Esophagus squamous epithelium (tissue), 5 donors: ENCODE measurements around the gene PARD3B. TPM values are rescaled to one million over a fixed set of nuclear protein-coding genes. Genes with fewer than 3 reads are reported as not detected.

Source experiments
- DNase-seq: peaks from one replicate; lab custom pipeline; 2025; lab: John Stamatoyannopoulos, UW
- H3K27ac ChIP-seq, 4 donors: fragments of 200-600 bp; sonication (generic); one replicate each; pipeline ENCODE4 v1.5.1; 2016 to 2019; ENCODE audit warnings: mild to moderate bottlenecking in 1 of 4
- H3K27me3 ChIP-seq, 4 donors: fragments of 200-600 bp; sonication (generic); 1 replicate in 3 of 4; 2 replicates in 1 of 4; pipeline versions ENCODE4 v1.5.1 to v1.6.0; 2017 to 2021; ENCODE audit warnings: antibody characterized with exemption in 1 of 4
- H3K36me3 ChIP-seq, 3 donors: fragments of 200-600 bp; sonication (generic); one replicate each; pipeline ENCODE4 v1.5.1; 2016 to 2019
- H3K4me1 ChIP-seq, 3 donors: fragments of 200-600 bp; sonication (generic); one replicate each; pipeline ENCODE4 v1.5.1; 2017 to 2019
- H3K4me3 ChIP-seq, 4 donors: fragments of 200-600 bp; sonication (generic); 1 replicate in 3 of 4; 2 replicates in 1 of 4; pipeline ENCODE4 v1.5.1; 2016 to 2019; ENCODE audit warnings: mild to moderate bottlenecking in 2 of 4, moderate library complexity in 1 of 4
- H3K9me3 ChIP-seq, 3 donors: fragments of 200-600 bp; sonication (generic); one replicate each; pipeline ENCODE4 v1.5.1; 2016 to 2019
- POLR2A ChIP-seq, 4 donors: fragments of 450-650 bp; IDR thresholded peaks; one replicate each; pipeline ENCODE4 v1.6.1; 2017; ENCODE audit warnings: antibody characterized with exemption in 4 of 4, mild to moderate bottlenecking in 4 of 4, moderate library complexity in 3 of 4
- WGBS, 2 donors: methylation state at CpG; one replicate each; pipeline ENCODE4 v1.1.5; 2018; 5-methylcytosine and 5-hydroxymethylcytosine counted together
- intact Hi-C: fragments of 100-400 bp; cut with DNase I; formaldehyde crosslinking; loops from one replicate; pipeline ENCODE4 v1.15.0; 2022
- total RNA-seq, 4 donors: library from RNA; depleted of rRNA; stranded (reverse); fragments of >200 nt; gene quantifications; one replicate each; pipeline ENCODE4 v1.1.0, GENCODE V29; 2016
- TF ChIP-seq, protein P1 (sequence below), 6 experiments: fragments of 450-650 bp in 4 of 6; fragments of 200-600 bp in 2 of 6; sonication (generic) in 2 of 6; IDR thresholded peaks; one replicate each; pipeline ENCODE4 v1.5.1; 2016 to 2019; ENCODE audit warnings: antibody characterized with exemption in 6 of 6, mild to moderate bottlenecking in 4 of 6, moderate library complexity in 4 of 6
- donor health status: DM: yes; HTN: yes; CAD: no.

PARD3B gene
- total RNA-seq, 4 donors from 2014 or later, result 2.4 to 15.8 (median 4.3) TPM

DNA sequence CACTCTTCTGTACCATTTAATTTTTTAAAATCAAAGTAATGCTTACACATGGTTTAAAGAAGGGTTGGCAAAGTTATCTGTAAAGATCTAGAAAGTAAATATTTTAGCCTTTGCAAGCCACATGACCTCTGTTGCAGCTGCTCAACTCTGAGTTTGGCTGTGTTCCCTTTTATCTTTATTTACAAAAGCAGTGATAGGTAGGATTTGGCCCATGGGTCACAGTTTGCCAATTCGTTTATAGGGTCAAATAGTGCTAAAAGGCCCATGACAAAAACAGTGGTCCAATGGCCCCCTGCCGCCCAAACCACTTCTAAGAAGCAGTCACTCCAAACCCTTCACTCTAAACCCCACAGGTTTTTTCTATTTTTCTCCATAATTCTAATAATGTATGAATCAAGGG, 124.8 kb downstream of the PARD3B start:
- no peak for DNase-seq
- 65 to 68% methylated on average over 2 of the region's 2 CpGs for WGBS, 2 donors
- H3K36me3 ChIP-seq, result no peaks in the 10 kb centered on the region
- H3K27me3 ChIP-seq, result no peaks in the 10 kb centered on the region
- H3K4me3 ChIP-seq, result no peak overlapping the region
- intact Hi-C loops, result no loop called here
- H3K27ac ChIP-seq, result no peak overlapping the region
- peaks cover 0 to 4% (median 3%) of the 10 kb centered on the region in 3 donors for H3K4me1 ChIP-seq
- no peaks in the 10 kb centered on the region for H3K9me3 ChIP-seq
- TF ChIP-seq, protein P1, sequence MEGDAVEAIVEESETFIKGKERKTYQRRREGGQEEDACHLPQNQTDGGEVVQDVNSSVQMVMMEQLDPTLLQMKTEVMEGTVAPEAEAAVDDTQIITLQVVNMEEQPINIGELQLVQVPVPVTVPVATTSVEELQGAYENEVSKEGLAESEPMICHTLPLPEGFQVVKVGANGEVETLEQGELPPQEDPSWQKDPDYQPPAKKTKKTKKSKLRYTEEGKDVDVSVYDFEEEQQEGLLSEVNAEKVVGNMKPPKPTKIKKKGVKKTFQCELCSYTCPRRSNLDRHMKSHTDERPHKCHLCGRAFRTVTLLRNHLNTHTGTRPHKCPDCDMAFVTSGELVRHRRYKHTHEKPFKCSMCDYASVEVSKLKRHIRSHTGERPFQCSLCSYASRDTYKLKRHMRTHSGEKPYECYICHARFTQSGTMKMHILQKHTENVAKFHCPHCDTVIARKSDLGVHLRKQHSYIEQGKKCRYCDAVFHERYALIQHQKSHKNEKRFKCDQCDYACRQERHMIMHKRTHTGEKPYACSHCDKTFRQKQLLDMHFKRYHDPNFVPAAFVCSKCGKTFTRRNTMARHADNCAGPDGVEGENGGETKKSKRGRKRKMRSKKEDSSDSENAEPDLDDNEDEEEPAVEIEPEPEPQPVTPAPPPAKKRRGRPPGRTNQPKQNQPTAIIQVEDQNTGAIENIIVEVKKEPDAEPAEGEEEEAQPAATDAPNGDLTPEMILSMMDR (IDR thresholded peaks at IDR 0.05), result no peak

DNA sequence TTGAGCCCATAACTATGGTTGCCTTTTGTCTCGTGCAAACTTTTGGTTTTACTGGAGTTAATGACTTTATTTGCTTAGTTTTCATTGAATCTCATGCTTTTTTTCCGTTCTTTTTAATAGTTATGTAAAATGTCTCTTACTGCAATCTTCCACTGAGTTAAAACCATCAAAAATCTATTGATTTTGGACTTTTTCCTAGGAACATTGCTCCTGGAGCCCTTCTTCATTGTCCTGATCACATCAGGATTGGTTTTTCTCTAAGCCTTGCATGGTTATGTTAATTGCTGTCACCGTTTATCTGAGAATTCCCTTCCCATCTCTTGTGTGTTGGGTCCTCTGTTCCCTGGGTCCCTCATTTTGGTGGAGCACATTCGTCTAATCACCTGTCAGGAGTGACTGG, 125.5 kb downstream of the PARD3B start:
- no peaks in the 10 kb centered on the region for H3K27me3 ChIP-seq
- H3K27ac ChIP-seq, result no peak overlapping the region
- no peaks in the 10 kb centered on the region for H3K36me3 ChIP-seq
- H3K4me3 ChIP-seq, result no peak overlapping the region
- 80 to 81% methylated on average over 4 of the region's 4 CpGs for WGBS, 2 donors
- no peak for DNase-seq
- no peaks in the 10 kb centered on the region for H3K9me3 ChIP-seq
- intact Hi-C loops, result no loop called here
- TF ChIP-seq POLR2A (IDR thresholded peaks at IDR 0.05), result no peak
- H3K4me1 ChIP-seq, result no peaks in the 10 kb centered on the region

DNA sequence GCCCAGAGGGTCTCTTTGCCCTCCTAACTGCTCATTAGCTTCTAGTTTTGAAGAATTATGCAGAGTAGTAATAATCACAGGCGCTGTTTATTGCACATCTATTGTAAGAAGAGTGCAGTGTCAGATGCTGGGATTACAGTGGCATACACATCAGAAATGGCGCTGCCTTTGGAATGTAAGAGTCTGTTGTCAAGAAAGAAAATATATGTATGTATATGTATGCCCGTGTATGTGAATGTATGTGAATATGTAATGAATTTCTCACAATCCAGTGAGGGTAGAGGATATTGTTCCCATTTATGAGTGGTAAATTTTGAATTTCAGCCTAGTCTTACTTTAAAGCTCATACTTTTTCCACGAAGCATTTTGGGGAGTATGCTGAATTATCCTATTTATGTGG, 127.5 kb downstream of the PARD3B start:
- no peak for DNase-seq
- WGBS, 2 donors, result 76 to 77% methylated on average over 4 of the region's 4 CpGs
- Histone ChIP-seq H3K9me3 (no peaks in the 10 kb centered on the region), H3K36me3 (no peaks in the 10 kb centered on the region), H3K27me3 (no peaks in the 10 kb centered on the region), H3K4me3 (no peak overlapping the region), H3K4me1 (no peaks in the 10 kb centered on the region), H3K27ac (no peak overlapping the region)
- no peak for TF ChIP-seq POLR2A (IDR thresholded peaks at IDR 0.05)
- TF ChIP-seq, protein P1 (IDR thresholded peaks at IDR 0.05), result no peak
- intact Hi-C loops, result no loop called here

DNA sequence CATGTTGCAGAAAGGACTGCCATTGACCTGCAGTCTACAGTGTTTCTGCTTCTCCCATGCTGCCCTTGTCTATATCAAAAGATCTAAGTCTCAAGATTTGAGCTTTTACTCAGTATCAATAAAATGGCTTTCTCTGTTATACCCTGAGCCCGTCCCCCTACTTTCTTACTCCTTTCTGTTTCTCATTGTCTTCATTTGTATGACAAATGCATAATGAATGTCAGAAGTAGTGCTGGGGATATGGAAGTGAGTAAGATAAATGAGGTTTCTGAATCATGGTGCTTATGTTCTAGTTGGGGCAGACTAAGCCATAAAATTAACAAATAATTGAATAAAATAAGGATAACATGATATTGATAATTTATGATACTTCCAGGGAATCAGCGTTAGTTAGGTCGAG, 128.6 kb downstream of the PARD3B start:
- H3K4me1 ChIP-seq, result no peaks in the 10 kb centered on the region
- no peaks in the 10 kb centered on the region for H3K27me3 ChIP-seq
- intact Hi-C loops, result no loop called here
- no peak overlapping the region for H3K27ac ChIP-seq
- no peaks in the 10 kb centered on the region for H3K36me3 ChIP-seq
- no peaks in the 10 kb centered on the region for H3K9me3 ChIP-seq
- WGBS, 2 donors, result 69 to 77% methylated on average over 3 of the region's 3 CpGs
- no peak for TF ChIP-seq POLR2A (IDR thresholded peaks at IDR 0.05)
- TF ChIP-seq, protein P1 (IDR thresholded peaks at IDR 0.05), result no peak
- H3K4me3 ChIP-seq, result no peak overlapping the region
- DNase-seq, result no peak

DNA sequence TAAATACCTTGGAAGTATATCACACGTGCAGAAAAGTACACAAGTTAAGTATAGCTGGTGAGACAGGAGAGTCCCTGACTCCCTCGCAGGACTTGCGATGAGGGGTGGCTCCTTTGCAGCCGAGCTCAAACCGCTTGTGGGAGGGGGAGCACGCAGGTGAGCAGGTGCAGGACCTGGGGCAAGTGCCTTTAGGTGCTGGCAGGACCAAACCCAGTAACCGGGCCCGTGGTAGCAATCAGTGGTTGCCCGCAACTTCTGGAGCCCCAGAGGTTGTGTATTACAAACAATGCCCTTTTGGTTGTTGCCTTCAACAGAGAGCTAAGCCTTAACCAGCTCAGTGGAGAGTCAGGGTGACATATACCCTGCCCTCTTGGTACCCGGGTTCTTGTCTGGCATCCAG, 132.8 kb downstream of the PARD3B start:
- H3K27ac ChIP-seq, result no peak overlapping the region
- no peak for DNase-seq
- 88 to 92% methylated on average over 10 of the region's 10 CpGs for WGBS, 2 donors
- TF ChIP-seq, protein P1 (IDR thresholded peaks at IDR 0.05), result no peak
- TF ChIP-seq POLR2A (IDR thresholded peaks at IDR 0.05), result no peak
- H3K9me3 ChIP-seq, result no peaks in the 10 kb centered on the region
- no peaks in the 10 kb centered on the region for H3K27me3 ChIP-seq
- intact Hi-C loops, result no loop called here
- no peaks in the 10 kb centered on the region for H3K36me3 ChIP-seq
- no peak overlapping the region for H3K4me3 ChIP-seq
- H3K4me1 ChIP-seq, result peaks cover 0 to 11% (median 0%) of the 10 kb centered on the region in 3 donors

DNA sequence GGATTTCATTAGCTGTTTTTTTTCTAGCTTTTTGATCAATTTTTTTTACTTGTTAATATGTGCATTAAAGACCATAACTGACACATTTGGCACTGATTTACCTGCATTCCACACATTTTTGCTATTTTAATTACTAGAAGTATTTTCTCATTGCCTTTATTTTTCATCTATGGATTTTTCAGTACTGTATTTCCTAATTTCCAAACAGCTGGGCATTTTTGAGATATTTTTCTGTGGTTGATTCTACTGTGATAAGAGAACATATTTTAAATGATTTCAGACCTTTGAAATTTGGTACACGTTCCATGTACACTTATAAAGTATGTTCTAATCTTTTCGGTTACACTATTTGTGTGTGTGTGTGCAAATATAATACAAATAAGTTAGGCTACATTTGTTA, 135.3 kb downstream of the PARD3B start:
- intact Hi-C loops, result no loop called here
- H3K9me3 ChIP-seq, result no peaks in the 10 kb centered on the region
- H3K36me3 ChIP-seq, result no peaks in the 10 kb centered on the region
- no peak for TF ChIP-seq POLR2A (IDR thresholded peaks at IDR 0.05)
- TF ChIP-seq, protein P1 (IDR thresholded peaks at IDR 0.05), result no peak
- H3K4me1 ChIP-seq, result peaks cover 0 to 11% (median 0%) of the 10 kb centered on the region in 3 donors
- DNase-seq, result no peak
- H3K27me3 ChIP-seq, result no peaks in the 10 kb centered on the region
- no peak overlapping the region for H3K4me3 ChIP-seq
- 70 to 80% methylated on average over 2 of the region's 2 CpGs for WGBS, 2 donors
- H3K27ac ChIP-seq, result no peak overlapping the region
